Vagina (tissue), 2 donors: Measurements from ENCODE around the gene PXDN. TPM values are rescaled to one million over a fixed set of nuclear protein-coding genes. Genes with fewer than 3 reads are reported as not detected.

Experiments used
- DNase-seq, 2 donors: peaks; one replicate each; pipeline ENCODE4 v3.0.0-alpha.2; 2017; ENCODE audit errors: extremely low spot score in 2 of 2
- H3K27ac ChIP-seq: fragments of 200-600 bp; sonication (generic); one replicate; pipeline ENCODE4 v1.5.1; 2019
- H3K27me3 ChIP-seq: fragments of 200-600 bp; sonication (generic); one replicate; pipeline ENCODE4 v1.5.1; 2019
- H3K36me3 ChIP-seq, 2 donors: fragments of 200-600 bp; sonication (generic); one replicate each; pipeline ENCODE4 v1.5.1; 2017 to 2019
- H3K4me1 ChIP-seq: fragments of 200-600 bp; sonication (generic); one replicate; pipeline ENCODE4 v1.5.1; 2019
- H3K4me3 ChIP-seq, 2 donors: fragments of 200-600 bp; sonication (generic); 1 replicate in 1 of 2; 2 replicates in 1 of 2; pipeline ENCODE4 v1.5.1; 2016 to 2019
- H3K9me3 ChIP-seq: fragments of 200-600 bp; sonication (generic); one replicate; pipeline ENCODE4 v1.5.1; 2019
- POLR2A ChIP-seq, 2 donors: fragments of 450-650 bp; IDR thresholded peaks; one replicate each; pipeline ENCODE4 v1.6.1; 2017; ENCODE audit warnings: antibody characterized with exemption in 2 of 2, mild to moderate bottlenecking in 2 of 2, moderate library complexity in 2 of 2
- POLR2AphosphoS5 ChIP-seq, 2 donors: sonication (generic); formaldehyde crosslinking; IDR thresholded peaks; one replicate each; pipeline ENCODE4 v1.9.0; 2017; ENCODE audit warnings: antibody characterized with exemption in 2 of 2, mild to moderate bottlenecking in 2 of 2, low read depth in 1 of 2; ENCODE audit not compliant: insufficient read depth in 1 of 2
- intact Hi-C: fragments of 100-400 bp; cut with DNase I; formaldehyde crosslinking; loops from one replicate; pipeline ENCODE4 v1.15.1; 2023
- total RNA-seq: library from RNA; depleted of rRNA; stranded (reverse); fragments of >200 nt; gene quantifications from one replicate; pipeline ENCODE4 v1.2.3, GENCODE V29; 2016
- TF ChIP-seq, protein P1 (sequence below), 3 experiments: fragments of 450-650 bp in 2 of 3; fragments of 200-600 bp in 1 of 3; sonication (generic) in 1 of 3; IDR thresholded peaks; one replicate each; pipeline ENCODE4 v1.5.1; 2017 to 2019; ENCODE audit warnings: antibody characterized with exemption in 3 of 3, mild to moderate bottlenecking in 2 of 3, moderate library complexity in 2 of 3

PXDN gene
- total RNA-seq, 1 donor from 2014 or later: 33.6 TPM

DNA sequence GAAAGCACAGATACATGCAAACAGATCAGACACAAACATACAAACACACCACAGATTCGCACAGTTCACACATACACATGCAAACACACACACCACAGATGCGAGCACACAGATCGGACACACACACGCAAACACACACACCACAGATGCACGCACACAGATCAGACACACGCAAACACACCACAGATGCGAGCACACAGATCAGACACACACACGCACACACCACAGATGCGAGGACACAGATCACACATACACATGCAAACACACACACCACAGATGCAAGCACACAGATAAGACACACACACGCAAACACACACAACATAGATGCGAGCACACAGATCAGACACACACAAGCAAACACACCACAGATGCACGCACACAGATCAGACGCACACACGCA is 149.0 kb downstream of the PXDN start:
- no peaks in the 10 kb centered on the region for H3K36me3 ChIP-seq
- H3K27ac ChIP-seq: no peak overlapping the region
- intact Hi-C loops: no loop called here
- no peaks in the 10 kb centered on the region for H3K27me3 ChIP-seq
- no peaks in the 10 kb centered on the region for H3K9me3 ChIP-seq
- TF ChIP-seq, protein P1, sequence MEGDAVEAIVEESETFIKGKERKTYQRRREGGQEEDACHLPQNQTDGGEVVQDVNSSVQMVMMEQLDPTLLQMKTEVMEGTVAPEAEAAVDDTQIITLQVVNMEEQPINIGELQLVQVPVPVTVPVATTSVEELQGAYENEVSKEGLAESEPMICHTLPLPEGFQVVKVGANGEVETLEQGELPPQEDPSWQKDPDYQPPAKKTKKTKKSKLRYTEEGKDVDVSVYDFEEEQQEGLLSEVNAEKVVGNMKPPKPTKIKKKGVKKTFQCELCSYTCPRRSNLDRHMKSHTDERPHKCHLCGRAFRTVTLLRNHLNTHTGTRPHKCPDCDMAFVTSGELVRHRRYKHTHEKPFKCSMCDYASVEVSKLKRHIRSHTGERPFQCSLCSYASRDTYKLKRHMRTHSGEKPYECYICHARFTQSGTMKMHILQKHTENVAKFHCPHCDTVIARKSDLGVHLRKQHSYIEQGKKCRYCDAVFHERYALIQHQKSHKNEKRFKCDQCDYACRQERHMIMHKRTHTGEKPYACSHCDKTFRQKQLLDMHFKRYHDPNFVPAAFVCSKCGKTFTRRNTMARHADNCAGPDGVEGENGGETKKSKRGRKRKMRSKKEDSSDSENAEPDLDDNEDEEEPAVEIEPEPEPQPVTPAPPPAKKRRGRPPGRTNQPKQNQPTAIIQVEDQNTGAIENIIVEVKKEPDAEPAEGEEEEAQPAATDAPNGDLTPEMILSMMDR (IDR thresholded peaks at IDR 0.05): no peak
- TF ChIP-seq POLR2A (IDR thresholded peaks at IDR 0.05): no peak
- no peak for TF ChIP-seq POLR2AphosphoS5 (IDR thresholded peaks at IDR 0.05; ENCODE audit: insufficient read depth in 1 of 2, low read depth in 1 of 2)
- DNase-seq: no peak
- peaks cover 24% of the 10 kb centered on the region for H3K4me1 ChIP-seq
- no peak overlapping the region for H3K4me3 ChIP-seq

DNA sequence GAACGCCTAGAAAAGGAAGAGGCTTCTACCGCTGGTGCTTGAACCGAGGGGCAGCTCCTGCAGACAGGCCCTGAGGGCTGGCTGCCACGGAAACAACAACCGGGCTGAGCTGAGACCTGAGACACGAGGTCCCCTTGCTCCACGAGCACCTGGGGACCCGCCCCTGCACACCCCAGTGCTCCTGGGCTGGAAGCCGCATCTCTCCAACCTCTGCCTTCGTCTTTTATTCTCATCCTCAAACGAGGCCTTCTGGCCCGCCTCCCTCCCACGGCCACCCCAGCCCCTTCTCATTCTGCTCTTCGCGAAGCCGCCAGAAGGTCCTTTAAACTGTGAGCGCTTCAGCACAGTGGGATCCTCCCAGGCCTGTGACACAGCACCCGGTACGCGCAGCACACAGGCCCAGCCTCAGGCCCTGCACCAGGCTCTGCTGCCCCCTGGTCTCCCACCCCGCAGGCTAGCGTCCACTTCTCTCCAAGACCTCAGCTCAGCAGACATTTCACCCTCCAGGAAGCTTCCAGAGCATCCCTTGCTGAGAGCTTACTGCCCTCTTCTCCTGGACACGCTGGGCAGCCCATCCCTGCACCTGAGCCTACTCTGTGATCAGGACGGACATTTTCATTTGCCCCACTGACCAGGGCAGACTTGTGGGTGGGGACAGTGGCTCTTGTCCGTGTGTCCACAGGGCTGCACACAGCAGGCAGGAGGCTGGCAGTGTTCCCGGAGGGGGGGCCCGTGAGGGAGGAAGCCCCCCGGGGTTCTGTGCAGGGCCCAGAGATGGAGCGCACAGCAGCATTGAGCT is 149.7 kb downstream of the PXDN start:
- Histone ChIP-seq H3K9me3 (no peaks in the 10 kb centered on the region), H3K27ac (no peak overlapping the region), H3K4me3 (no peak overlapping the region), H3K36me3 (no peaks in the 10 kb centered on the region), H3K27me3 (no peaks in the 10 kb centered on the region), H3K4me1 (peaks cover 17% of the 10 kb centered on the region)
- no peak for TF ChIP-seq POLR2A (IDR thresholded peaks at IDR 0.05)
- TF ChIP-seq, protein P1 (IDR thresholded peaks at IDR 0.05): no peak
- no peak for TF ChIP-seq POLR2AphosphoS5 (IDR thresholded peaks at IDR 0.05; ENCODE audit: insufficient read depth in 1 of 2, low read depth in 1 of 2)
- intact Hi-C loops: loop anchor here (5.0 kb wide), 1 partner anchor 153 kb away; no protein-coding TSS in a partner anchor
- no peak for DNase-seq

DNA sequence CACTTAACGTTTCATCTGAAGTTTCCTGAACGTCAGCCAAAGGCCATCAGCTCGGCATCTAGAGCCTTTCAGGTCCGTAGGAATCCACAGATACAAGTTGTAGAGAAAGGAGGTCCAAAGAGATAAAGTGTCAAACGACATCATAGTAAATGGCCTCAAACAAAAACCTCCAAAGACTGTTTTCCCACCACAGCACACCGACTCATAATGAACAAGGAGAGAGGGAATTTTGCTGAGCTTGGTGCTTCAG is 150.3 kb downstream of the PXDN start:
- TF ChIP-seq POLR2AphosphoS5 (IDR thresholded peaks at IDR 0.05; ENCODE audit: insufficient read depth in 1 of 2, low read depth in 1 of 2) (no peak), POLR2A (IDR thresholded peaks at IDR 0.05) (no peak)
- TF ChIP-seq, protein P1 (IDR thresholded peaks at IDR 0.05): no peak
- Histone ChIP-seq H3K4me1 (peaks cover 16% of the 10 kb centered on the region), H3K9me3 (no peaks in the 10 kb centered on the region), H3K27me3 (no peaks in the 10 kb centered on the region), H3K36me3 (no peaks in the 10 kb centered on the region), H3K4me3 (no peak overlapping the region), H3K27ac (no peak overlapping the region)
- intact Hi-C loops: loop anchor here (5.0 kb wide), 1 partner anchor 153 kb away; no protein-coding TSS in a partner anchor
- no peak for DNase-seq

DNA sequence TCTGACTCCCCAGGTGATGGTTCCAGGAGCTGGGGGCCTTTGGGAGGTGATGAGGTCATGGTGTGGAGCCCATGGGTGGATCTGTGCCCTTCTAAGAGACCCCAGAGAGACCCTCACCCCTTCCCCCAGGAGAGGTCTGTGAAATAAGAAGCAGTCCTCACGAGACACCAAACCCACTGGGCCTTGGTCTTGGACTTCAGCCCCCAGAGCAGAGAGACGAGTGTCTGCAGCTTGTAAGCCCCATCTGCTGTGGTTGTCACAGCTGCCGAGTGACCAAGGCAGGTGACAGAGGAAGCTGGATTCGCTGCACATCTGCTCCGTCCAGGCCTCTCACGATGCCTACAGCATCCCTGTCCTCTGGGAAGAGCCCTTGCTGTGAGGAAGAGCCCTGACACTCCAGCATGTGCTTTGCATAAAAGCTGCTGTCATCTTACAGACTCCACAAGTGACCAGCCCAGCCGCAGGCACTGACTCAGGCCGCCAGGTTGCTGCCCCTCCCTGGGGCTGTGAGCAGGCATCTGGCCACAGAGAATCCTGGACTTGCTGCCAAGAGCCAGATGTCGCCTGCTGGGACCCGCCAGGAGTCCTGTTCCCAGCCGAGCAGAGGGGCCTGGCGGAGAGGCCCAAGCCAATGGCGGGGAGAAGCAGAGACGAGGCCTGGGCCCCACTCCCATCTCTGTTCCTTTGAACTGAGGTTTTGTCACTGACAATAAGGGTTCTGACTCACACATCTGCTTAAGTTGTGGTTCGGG is 150.8 kb downstream of the PXDN start:
- no peaks in the 10 kb centered on the region for H3K27me3 ChIP-seq
- no peak for DNase-seq
- TF ChIP-seq, protein P1 (IDR thresholded peaks at IDR 0.05): no peak
- TF ChIP-seq POLR2AphosphoS5 (IDR thresholded peaks at IDR 0.05; ENCODE audit: insufficient read depth in 1 of 2, low read depth in 1 of 2): peak in 1 of 2 donors; percentile 64
- H3K9me3 ChIP-seq: no peaks in the 10 kb centered on the region
- H3K4me3 ChIP-seq: no peak overlapping the region
- H3K4me1 ChIP-seq: peaks cover 16% of the 10 kb centered on the region
- peak overlapping the region; percentile 34 for H3K27ac ChIP-seq
- H3K36me3 ChIP-seq: no peaks in the 10 kb centered on the region
- intact Hi-C loops: loop anchor here (5.0 kb wide), 1 partner anchor 154 kb away; no protein-coding TSS in a partner anchor
